HG03354 (cell line): Measurements from ENCODE around the gene CGNL1.

Experiments used
- ATAC-seq: cut with Tn5 transposase; IDR thresholded peaks from one replicate; pipeline ENCODE4 v1.9.1; 2021; ENCODE audit warnings: mild to moderate bottlenecking; ENCODE audit not compliant: unreplicated experiment, poor library complexity, severe bottlenecking

CGNL1 gene

GRCh38 chr15:57382969-57383368 is 6.7 kb downstream of the CGNL1 start:
- ATAC-seq: no peak

- no peak for ATAC-seq
These were observed 7.7 kb downstream of the CGNL1 start for GRCh38 chr15:57384024-57384423.

- ATAC-seq: no peak
These were observed 8.5 kb downstream of the CGNL1 start for GRCh38 chr15:57384816-57385215.

- ATAC-seq: no peak
These were observed 9.7 kb downstream of the CGNL1 start for GRCh38 chr15:57385923-57386390.

- no peak for ATAC-seq
These were observed 10.7 kb downstream of the CGNL1 start for GRCh38 chr15:57386976-57387375.

GRCh38 chr15:57387564-57388076 is 11.3 kb downstream of the CGNL1 start:
- ATAC-seq: no peak

GRCh38 chr15:57388464-57388863 is 12.2 kb downstream of the CGNL1 start:
- no peak for ATAC-seq

GRCh38 chr15:57389991-57390390 is 13.7 kb downstream of the CGNL1 start:
- ATAC-seq: no peak

- no peak for ATAC-seq
These were observed 14.3 kb downstream of the CGNL1 start for GRCh38 chr15:57390583-57390982.

- no peak for ATAC-seq
These were observed 15.2 kb downstream of the CGNL1 start for GRCh38 chr15:57391537-57391936.

- no peak for ATAC-seq
These were observed 16.8 kb downstream of the CGNL1 start for GRCh38 chr15:57393061-57393460.

- ATAC-seq: no peak
These were observed 19.0 kb downstream of the CGNL1 start for GRCh38 chr15:57395292-57395691.

- ATAC-seq: no peak
These were observed 22.0 kb downstream of the CGNL1 start for GRCh38 chr15:57398336-57398735.

- ATAC-seq: no peak
These were observed 25.2 kb downstream of the CGNL1 start for GRCh38 chr15:57401546-57401945.

- ATAC-seq: no peak
These were observed 26.7 kb downstream of the CGNL1 start for GRCh38 chr15:57403017-57403416.

- no peak for ATAC-seq
These were observed 27.4 kb downstream of the CGNL1 start for GRCh38 chr15:57403566-57404325.

GRCh38 chr15:57405133-57405532 is 28.8 kb downstream of the CGNL1 start:
- ATAC-seq: no peak

GRCh38 chr15:57406062-57406772 is 29.9 kb downstream of the CGNL1 start:
- no peak for ATAC-seq

- ATAC-seq: no peak
These were observed 34.1 kb downstream of the CGNL1 start for GRCh38 chr15:57410373-57410772.

GRCh38 chr15:57411945-57412768 is 35.9 kb downstream of the CGNL1 start:
- no peak for ATAC-seq
